Glutamatergic neuron (in vitro differentiated cells): ENCODE results near the gene TEX261. TPM values are rescaled to one million over a fixed set of nuclear protein-coding genes. Genes with fewer than 3 reads are reported as not detected.
"Not testable (repeated sequence)": the region's sequence is repeated elsewhere in the genome, so short reads cannot be mapped to it uniquely, and the experiment has no call there.

Experiments used
- DNase-seq: peaks from one replicate; pipeline ENCODE4 v3.0.0; 2022
- H3K27ac Mint-ChIP-seq: one replicate; pipeline ENCODE4 v1.8.0; 2020; ENCODE audit warnings: mild to moderate bottlenecking, mixed read lengths, inconsistent platforms; ENCODE audit not compliant: unreplicated experiment
- H3K27me3 Mint-ChIP-seq: one replicate; pipeline ENCODE4 v1.8.0; 2020; ENCODE audit warnings: mild to moderate bottlenecking, moderate library complexity, mixed read lengths, inconsistent platforms; ENCODE audit not compliant: unreplicated experiment
- H3K36me3 Mint-ChIP-seq: one replicate; pipeline ENCODE4 v1.8.0; 2020; ENCODE audit warnings: mild to moderate bottlenecking, mixed read lengths, inconsistent platforms; ENCODE audit not compliant: unreplicated experiment
- H3K4me1 Mint-ChIP-seq: one replicate; pipeline ENCODE4 v1.8.0; 2020; ENCODE audit warnings: mild to moderate bottlenecking, low read depth, mixed read lengths, inconsistent platforms; ENCODE audit not compliant: unreplicated experiment
- H3K4me3 Mint-ChIP-seq: one replicate; pipeline ENCODE4 v1.8.0; 2020; ENCODE audit warnings: mild to moderate bottlenecking, mixed read lengths, inconsistent platforms; ENCODE audit not compliant: unreplicated experiment
- H3K9me3 Mint-ChIP-seq: one replicate; pipeline ENCODE4 v1.8.0; 2020; ENCODE audit warnings: mild to moderate bottlenecking, moderate library complexity, mixed read lengths, inconsistent platforms; ENCODE audit not compliant: unreplicated experiment
- total RNA-seq: library from RNA; stranded (reverse); fragmentation: NEBNext Ultra II Directional; extraction: Animal tissue kit (Norgen Biotek cat#: 25700); gene quantifications from one replicate; pipeline ENCODE4 v1.2.1, GENCODE V29; 2021; ENCODE audit not compliant: unreplicated experiment
- TF ChIP-seq, protein P1 (sequence below): fragments of 200-600 bp; sonication (generic); IDR thresholded peaks from one replicate; pipeline ENCODE4 v1.5.0; 2021; ENCODE audit not compliant: partially characterized antibody, unreplicated experiment

Gene TEX261
- total RNA-seq, 1 donor from 2014 or later: 43.0 TPM

- TF ChIP-seq, protein P1, sequence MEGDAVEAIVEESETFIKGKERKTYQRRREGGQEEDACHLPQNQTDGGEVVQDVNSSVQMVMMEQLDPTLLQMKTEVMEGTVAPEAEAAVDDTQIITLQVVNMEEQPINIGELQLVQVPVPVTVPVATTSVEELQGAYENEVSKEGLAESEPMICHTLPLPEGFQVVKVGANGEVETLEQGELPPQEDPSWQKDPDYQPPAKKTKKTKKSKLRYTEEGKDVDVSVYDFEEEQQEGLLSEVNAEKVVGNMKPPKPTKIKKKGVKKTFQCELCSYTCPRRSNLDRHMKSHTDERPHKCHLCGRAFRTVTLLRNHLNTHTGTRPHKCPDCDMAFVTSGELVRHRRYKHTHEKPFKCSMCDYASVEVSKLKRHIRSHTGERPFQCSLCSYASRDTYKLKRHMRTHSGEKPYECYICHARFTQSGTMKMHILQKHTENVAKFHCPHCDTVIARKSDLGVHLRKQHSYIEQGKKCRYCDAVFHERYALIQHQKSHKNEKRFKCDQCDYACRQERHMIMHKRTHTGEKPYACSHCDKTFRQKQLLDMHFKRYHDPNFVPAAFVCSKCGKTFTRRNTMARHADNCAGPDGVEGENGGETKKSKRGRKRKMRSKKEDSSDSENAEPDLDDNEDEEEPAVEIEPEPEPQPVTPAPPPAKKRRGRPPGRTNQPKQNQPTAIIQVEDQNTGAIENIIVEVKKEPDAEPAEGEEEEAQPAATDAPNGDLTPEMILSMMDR: no peak
- no peak for DNase-seq
- H3K36me3 Mint-ChIP-seq: peaks cover 14% of the 10 kb centered on the region
- H3K27ac Mint-ChIP-seq: no peak overlapping the region
- H3K27me3 Mint-ChIP-seq: no peaks in the 10 kb centered on the region
- no peaks in the 10 kb centered on the region for H3K4me1 Mint-ChIP-seq
- no peak overlapping the region for H3K4me3 Mint-ChIP-seq
- no peaks in the 10 kb centered on the region for H3K9me3 Mint-ChIP-seq
Observed at GRCh38 chr2:71018625-71019024, 24.0 kb upstream of the TEX261 start.

DNA sequence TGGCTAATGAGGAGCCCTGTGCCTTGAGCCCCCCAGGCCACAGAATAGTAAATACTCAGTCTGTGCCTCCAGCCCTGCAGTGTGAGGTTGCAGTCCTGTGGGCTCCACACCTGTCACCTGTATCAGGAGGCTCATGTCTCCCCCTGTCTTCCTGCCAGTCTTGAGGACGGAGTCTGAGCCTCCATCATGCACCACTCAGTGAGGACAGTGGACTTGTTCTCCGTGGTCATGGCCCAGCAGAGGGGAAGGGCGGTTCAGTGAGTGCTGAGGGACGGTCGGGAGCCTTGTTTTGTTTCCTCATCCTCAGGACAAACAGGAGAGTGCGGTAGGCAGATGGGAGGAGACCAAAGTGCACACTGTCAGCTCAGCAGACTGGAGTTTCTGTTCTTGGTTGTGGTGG lies 17.1 kb upstream of the TEX261 start:
- H3K4me3 Mint-ChIP-seq, H3K9me3 Mint-ChIP-seq, H3K27me3 Mint-ChIP-seq, DNase-seq, H3K4me1 Mint-ChIP-seq, H3K36me3 Mint-ChIP-seq, H3K27ac Mint-ChIP-seq: not testable (repeated sequence)

DNA sequence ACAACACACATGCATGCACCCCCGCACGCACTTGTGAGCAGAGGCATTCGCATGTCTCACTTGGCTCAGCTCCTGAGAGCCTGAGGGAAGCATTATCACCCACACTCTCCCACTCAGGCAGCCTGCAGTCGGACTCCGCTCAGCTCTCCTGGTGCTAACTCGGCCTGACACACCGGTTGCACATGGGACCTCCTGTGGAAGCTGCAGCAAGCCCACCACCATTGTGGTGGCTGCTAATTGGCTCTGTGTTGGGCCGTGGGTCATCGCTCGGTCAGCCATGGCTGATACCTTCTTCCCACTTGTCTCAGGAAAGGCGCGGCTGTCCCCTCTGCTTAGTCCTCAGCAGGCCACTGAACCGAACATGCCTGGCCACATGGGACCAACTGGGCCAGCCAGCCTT lies 13.7 kb upstream of the TEX261 start:
- Mint-ChIP-seq H3K4me3 (no peak overlapping the region), H3K36me3 (peaks cover 6% of the 10 kb centered on the region), H3K9me3 (peaks cover 4% of the 10 kb centered on the region), H3K27ac (no peak overlapping the region), H3K4me1 (peaks cover 18% of the 10 kb centered on the region), H3K27me3 (peaks cover 22% of the 10 kb centered on the region)
- TF ChIP-seq, protein P1: no peak
- no peak for DNase-seq

- H3K27me3 Mint-ChIP-seq: peaks cover 25% of the 10 kb centered on the region
- H3K4me1 Mint-ChIP-seq: peaks cover 21% of the 10 kb centered on the region
- TF ChIP-seq, protein P1: peak; percentile 23
- no peak for DNase-seq
- peak overlapping the region; percentile 67 for H3K27ac Mint-ChIP-seq
- H3K4me3 Mint-ChIP-seq: peak overlapping the region; percentile 12
- H3K9me3 Mint-ChIP-seq: peaks cover 4% of the 10 kb centered on the region
- H3K36me3 Mint-ChIP-seq: peaks cover 6% of the 10 kb centered on the region
Observed at GRCh38 chr2:71006955-71007799, 12.5 kb upstream of the TEX261 start.

DNA sequence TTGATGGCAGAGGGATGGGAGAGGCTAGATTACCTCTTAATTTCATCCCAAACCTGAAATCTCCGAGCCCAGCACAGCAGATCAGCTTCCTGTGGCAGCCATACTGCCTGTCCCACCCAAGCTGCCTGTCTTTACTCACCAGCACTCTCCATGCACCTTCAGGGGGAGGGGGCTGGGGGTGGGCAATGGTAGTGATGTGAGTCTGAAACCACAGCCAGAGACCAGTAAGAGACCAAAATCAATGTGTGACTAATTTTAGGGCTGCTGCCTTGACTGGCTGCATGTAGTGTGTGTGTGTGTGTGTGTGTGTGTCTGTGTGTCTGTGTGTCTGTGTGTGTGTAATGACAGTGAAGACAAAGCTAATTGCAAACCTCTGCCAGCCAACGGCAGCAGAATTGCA lies 11.7 kb upstream of the TEX261 start:
- Mint-ChIP-seq H3K27ac (peak overlapping the region; percentile 67), H3K36me3 (peaks cover 6% of the 10 kb centered on the region), H3K4me3 (peak overlapping the region; percentile 12), H3K27me3 (peaks cover 27% of the 10 kb centered on the region), H3K9me3 (peaks cover 12% of the 10 kb centered on the region), H3K4me1 (peaks cover 27% of the 10 kb centered on the region)
- DNase-seq: no peak
- TF ChIP-seq, protein P1: no peak
